ENCODE measurements around the gene PSPC1.
"Not testable (repeated sequence)": the region's sequence is repeated elsewhere in the genome, so short reads cannot be mapped to it uniquely, and the experiment has no call there.

Gene PSPC1, protein sequence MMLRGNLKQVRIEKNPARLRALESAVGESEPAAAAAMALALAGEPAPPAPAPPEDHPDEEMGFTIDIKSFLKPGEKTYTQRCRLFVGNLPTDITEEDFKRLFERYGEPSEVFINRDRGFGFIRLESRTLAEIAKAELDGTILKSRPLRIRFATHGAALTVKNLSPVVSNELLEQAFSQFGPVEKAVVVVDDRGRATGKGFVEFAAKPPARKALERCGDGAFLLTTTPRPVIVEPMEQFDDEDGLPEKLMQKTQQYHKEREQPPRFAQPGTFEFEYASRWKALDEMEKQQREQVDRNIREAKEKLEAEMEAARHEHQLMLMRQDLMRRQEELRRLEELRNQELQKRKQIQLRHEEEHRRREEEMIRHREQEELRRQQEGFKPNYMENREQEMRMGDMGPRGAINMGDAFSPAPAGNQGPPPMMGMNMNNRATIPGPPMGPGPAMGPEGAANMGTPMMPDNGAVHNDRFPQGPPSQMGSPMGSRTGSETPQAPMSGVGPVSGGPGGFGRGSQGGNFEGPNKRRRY
- 99.2 to 109 reads per million in 2 experiments for total RNA-seq

DNA sequence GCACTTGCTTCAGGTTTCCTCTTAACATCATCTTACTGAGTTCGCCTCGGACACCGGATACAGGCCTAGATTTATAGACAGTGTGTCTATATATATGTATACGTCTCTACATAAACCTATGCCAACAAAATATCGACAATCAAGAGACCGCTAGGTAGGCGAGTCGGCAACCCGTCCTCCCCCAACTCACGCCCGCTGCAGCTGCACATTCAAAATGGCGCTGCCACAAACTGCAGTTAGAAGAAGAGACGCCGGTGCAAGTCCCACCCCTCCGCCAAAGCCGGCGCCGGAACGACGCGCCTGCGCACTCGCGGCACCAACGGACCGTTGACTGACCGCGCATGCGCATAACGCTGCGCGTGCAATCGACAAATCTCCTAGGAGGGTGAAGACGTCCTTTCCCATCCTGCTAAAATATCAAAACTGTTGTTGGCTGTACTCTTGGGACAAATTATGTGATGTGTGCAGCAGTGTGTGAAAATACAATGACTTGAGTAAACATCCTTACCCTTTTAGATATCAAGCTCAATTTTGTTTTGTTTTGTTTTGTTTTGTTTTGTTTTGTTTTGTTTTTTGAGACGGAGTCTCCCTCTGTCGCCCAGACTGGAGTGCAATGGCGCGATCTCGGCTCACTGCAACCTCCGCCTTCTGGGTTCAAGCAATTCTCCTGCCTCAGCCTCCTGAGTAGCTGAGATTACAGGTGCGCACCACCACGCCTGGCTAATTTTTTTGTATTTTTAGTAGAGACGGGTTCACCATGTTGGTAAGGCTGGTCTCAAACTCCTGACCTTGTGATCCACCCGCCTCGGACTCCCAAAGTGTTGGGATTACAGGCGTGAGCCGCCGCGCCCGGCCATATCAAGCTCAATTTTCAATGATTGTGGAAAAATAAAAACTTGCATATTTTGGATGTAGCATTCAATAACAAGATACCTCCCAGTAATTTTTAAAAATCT is at the start of gene PSPC1:
Gene PSPC1 (minus strand): TSS at position 219 of the 956 bp plus-strand sequence. CDS start 188 bp downstream, at position 31.
- DNase-seq (ENCODE audit: low read depth): peak; percentile 93

DNA sequence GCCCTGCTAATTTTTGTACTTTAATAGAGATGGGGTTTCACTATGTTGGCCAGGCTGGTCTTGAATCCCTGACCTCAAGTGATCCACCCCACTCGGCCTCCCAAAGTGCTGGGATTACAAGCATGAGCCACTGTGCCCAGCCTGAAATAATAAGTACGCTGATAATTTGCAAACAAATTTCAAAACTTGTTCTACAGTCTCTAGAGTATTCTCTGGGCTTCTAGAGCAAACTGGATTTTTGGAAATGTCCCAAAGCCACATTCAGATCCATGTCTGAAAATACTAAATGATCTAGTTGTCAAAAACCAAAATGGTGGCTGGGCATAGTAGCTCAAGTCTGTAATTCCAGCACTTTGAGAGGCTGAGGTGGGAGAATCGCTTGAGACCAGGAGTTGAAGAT is 39.9 kb upstream of the PSPC1 start:
- no peak for DNase-seq (ENCODE audit: low read depth)

DNA sequence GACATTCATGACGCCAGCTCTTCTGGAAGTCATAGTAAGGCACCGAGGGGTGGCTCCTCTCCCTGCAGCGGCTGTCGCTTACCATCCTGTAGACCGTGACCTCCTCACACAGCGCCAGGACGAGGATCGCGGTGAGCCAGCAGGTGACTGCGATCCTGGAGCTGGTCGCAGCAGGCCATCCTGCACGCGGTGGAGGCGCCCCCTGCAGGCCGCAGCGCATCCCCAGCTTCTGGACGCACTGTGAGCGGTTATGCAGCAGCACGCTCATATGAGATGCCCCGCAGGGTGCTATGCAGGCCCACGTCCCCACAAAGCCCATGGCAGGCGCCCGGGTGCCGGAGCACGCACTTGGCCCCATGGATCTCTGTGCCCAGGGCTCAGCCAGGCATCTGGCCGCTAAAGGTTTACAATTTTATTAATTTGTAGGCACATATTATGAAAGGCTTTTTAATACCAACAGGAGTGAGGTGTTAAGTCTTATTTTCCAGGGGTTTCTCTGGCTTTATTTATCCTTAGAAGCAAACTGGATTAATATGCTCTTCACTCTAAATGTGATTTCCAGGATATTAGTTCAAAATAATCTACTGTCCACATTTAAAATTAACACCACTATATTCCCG is 35.6 kb upstream of the PSPC1 start:
- peak; percentile 1 for DNase-seq (ENCODE audit: low read depth)

DNA sequence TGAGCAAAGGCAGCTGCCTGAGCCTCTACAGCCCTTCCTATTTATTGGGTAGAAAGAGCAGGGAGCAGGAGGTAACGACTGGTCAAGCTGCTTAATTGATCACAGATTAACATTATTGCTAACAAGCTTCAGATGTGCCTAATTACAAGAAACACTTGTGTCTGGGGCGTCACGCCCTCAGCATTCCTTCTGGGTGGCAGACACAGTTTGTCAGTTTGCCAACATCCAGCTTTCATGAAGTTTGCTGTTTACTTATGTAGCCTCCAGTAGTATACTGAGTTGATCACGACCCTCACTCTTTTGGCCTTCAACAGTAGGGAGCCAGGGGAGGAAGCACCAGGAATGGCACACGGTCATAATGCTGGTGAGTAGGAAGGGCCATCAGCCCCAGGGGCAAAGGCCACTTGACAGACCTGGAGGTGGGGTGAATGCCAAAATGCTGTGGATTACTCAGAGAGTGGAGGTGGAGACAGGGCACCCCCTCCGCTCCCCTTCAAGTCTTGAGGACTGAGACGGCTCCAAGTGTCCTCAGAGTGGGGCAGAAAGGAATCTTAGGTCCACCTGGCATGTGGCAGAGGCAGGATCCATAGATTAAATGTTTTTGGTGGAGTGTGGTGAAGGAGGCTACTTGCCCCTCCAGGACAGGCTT is 34.9 kb upstream of the PSPC1 start:
- no peak for DNase-seq (ENCODE audit: low read depth)

DNA sequence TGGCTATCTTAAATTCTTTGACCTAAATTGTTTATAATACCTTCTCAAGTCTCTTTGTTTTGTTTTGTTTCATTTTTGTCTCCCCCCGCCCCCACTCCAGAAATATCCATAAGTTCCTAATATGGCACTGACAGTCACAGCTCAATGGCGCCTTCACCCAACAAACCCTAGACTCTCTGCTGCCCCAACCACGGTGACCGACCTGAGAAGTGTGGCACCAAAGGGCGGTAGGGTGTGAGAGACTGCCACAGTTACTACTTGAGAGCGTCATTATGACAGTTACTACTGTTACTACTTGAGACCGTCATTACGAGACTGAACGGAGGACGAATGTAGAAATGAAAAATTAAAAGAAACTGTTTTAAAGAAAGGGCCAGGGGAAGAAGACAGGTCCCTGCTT is 34.4 kb upstream of the PSPC1 start:
- no peak for DNase-seq (ENCODE audit: low read depth)

DNA sequence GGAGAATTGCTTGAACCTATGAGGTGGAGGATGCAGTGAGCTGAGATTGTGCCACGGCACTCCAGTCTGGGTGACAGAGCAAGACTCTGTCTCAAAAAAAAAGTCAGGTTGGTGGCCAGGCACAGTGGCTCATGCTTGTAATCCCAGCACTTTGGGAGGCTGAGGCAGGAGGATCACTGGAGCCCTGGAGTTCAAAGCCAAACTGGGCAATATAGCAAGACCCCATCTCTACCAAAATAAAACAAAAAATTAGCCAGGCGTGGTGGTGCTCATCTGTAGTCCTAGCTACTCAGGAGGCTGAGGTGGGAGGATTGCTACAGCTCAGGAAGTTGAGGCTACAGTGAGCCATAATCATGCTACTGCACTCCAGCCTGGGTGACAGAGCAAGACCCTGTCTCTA is 33.1 kb upstream of the PSPC1 start:
- DNase-seq (ENCODE audit: low read depth): not testable (repeated sequence)

DNA sequence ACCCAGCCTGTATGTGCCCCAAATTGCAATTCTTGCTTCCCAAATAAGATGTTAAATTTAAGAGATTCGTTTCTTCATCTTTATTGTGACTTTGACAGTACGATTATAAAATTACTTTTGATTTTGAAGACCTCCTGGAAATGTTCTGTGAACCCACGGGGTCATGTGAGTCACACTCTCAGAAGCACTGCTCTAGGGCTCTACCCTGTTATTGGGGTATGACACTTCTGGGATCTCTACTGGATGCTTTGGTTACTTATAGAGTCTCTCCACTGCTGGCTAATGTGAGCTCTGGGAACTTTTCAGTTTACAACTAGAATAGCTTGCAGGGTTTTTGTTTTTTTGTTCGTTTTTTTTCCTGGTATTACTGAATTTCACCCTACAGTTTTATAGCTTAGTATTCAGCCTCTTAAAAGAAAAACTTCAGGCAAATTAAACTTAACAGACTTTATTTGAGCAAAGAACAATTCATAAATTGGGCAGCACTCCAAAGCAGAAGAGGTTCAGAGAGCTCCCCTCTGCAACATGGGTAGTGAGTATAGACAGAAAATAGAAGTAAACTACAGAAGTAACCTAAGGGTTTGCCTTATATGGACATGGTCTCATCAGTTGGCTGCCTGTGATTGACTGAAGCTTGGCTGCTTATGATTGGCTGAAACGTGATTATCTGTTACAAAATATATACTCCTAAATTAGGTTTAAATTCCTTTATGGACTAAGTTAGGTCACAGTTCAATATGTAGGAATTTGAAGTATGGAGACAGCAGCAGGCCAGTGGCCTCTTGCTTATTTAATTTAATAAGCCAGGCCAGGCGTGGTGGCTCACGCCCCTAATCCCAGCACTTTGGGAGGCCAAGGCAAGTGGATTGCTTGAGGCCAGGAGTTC is 28.5 kb upstream of the PSPC1 start:
- DNase-seq (ENCODE audit: low read depth): no peak

DNA sequence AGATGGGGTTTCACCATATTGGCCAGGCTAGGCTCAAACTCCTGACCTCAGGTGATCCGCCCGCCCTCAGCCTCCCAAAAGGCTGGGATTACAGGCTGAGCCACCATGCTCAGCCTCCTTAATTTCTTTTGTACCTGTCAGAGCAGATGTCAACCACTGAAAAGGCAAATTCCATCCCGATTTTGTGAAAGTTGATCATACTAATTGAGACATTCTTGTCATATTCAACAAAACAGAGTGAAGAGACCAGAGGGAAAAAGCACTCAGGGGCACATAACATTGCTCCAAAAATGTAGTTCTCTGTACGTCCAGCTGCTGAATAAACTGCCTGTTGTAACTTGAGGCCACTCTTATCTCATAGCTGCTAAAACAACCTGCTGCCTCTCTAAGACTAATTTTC is 27.4 kb upstream of the PSPC1 start:
- DNase-seq (ENCODE audit: low read depth): no peak

DNA sequence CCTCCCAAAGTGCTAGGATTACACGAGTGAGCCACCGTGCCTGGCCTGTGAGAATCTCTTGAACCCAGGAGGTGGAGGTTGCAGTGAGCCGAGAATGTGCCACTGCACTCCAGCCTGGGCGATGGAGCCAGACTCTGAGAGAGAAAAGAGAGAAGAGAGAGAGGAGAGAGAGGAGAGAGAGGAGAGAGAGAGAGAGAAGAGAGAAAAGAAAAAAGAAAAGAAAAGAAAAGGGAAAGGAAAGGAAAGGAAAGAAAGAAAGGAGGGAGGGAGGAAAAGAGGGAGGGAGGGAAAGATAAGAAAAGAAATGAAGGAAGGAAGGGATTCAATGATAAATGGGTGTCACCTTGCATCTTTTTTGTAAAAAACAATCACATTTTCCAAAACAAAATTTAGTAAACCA is 23.0 kb upstream of the PSPC1 start:
- DNase-seq (ENCODE audit: low read depth): no peak

DNA sequence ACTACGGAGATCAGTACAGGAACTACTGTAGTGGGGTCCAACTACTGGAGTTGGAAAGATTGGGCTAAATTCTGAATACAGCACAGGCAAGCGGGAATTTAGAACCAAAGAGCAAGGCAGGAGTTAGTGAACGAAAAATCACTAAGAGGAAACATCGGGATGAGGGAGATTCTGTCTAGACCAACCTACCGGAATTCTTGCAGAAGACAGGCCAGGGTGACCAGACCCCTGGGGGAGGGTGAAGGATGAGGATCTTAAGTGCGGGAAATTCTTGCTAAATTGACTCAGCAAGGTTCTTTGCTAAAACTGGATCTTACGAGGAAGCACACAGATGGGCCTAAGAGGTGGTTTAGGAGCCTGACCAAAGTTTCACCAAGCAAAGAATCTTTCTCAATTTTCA is 13.2 kb upstream of the PSPC1 start:
- no peak for DNase-seq (ENCODE audit: low read depth)

DNA sequence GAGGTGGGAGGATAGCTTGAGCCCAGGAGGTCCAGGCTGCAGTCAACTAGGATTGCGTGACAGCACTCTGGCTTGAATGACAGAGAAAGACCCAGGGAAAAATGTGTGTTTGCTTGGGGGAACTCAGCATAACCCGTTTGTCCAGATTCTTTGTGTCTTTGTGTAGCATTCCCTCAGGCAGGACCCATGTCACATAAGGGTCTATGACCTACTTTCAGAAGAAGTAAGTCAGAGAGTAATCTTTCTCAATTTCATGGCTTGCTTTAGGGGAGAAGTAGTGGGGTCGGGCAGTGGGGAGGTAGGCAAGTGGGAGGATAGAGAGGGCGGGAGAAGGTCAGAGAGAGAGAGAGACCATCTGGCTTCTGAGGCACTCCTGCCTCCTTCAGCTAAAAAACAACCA is 11.9 kb upstream of the PSPC1 start:
- no peak for DNase-seq (ENCODE audit: low read depth)

DNA sequence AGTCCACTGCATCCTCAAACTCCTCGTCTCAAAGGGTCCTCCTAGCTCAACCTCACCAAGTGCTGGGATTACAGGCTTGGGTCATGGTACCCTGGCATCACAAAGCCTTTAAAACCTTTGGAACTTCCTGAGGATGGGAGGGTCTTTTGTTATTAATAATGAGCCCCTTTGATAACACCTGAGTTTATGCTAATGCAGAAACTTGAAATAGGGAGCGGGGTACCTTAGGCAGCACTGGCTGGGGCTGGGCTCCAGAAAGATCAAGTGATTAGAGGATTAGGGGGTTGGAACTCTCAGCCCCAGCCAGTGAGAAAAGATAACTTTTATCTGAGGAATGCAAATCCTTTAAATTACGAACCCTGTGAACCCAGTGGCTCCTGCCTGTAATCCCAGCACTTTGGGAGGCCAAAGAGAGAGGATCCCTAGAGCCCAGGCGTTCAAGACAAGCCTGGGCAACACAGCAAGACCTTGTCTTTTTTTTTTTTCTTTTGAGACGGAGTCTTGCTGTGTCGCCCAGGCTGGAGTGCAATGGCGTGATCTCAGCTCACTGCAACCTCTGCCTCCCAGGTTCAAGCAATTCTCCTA is 9.3 kb upstream of the PSPC1 start:
- no peak for DNase-seq (ENCODE audit: low read depth)

DNA sequence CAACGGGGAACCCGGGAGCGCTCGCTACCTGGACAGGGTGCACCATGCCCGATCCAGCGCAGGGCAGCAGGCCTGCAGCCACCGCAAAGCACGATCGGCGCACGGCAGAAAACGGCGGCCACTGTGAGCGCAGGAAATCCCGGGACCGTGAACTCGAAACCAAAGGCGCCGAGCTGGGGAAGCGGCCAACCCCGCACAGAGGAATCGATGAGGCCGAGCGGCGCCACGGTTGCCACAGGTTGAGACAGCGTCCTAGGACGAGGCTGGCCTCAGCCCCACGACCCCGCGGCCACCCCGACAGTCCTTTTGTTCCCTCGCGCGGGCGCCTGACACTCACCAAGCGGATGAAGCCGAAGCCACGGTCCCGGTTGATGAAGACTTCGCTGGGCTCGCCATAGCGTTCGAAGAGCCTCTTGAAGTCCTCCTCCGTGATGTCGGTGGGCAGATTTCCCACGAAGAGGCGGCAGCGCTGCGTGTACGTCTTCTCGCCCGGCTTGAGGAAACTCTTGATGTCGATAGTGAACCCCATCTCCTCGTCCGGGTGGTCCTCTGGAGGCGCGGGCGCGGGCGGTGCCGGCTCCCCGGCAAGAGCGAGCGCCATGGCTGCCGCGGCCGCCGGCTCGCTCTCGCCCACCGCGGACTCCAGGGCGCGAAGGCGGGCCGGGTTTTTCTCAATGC is 557 bp downstream of the PSPC1 start:
- peak; percentile 27 for DNase-seq (ENCODE audit: low read depth)

DNA sequence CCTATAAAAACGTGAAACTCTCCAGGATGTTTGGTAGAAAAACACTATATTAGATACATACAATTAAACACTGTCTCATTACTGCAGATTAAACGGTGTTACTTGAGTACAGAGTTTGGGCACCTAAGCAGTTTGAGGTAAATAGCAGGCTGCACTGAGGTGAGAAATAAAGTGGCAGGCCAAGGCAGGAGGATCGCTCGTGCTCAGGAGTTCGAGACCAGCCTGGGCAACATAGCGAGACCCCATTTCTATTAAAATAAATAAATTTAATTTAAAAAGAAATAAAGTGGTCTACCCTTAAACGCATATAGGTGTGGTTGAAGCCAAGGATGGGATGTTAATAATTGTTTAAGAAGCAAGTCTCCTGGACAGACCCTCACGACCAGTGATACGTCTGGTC is 1.2 kb downstream of the PSPC1 start:
- DNase-seq (ENCODE audit: low read depth): no peak

DNA sequence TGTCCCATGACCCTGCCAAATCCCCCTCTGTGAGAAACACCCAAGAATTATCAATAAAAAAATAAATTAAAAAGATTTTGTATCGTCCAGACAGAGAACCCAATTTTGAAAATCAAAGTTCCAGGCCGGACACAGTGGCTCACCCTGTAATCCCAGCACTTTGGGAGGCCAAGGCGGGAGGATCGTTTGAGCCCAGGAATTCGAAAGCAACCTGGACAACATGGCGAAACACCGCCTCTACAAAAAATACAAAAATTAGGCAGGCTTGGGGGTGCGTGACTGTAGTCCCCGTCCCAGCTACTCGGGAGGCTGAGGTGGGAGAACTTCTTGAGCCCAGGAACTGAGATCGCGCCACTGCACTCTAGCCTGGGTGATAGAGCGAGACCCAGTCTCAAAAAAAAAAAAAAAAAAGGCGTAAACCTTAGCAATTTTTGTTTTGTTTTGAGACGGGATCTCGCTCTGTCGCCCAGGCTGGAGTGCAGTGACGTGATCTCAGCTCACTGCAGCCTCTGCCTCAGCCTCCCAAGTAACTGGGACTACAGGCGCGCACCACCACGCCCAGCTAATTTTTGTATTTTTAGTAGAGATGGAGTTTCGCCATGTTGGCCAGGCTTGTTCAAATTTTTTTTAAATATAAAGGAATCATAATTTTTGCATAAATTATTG is 1.9 kb downstream of the PSPC1 start:
- not testable (repeated sequence) for DNase-seq (ENCODE audit: low read depth)

DNA sequence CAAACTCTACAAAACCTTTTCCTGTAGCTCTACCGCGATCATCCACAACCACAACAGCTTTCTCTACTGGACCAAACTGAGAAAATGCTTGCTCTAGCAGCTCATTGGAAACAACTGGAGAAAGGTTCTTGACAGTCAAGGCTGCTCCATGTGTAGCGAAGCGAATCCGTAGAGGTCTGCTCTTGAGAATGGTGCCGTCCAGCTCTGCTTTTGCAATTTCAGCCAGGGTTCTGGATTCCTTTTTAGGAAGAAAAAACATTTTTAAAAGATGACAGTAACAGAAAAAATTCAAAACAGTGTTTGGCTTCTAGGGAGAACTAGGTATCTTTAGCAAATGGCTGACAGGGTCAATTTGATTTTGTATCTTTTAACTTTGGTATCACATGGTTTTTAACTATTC is 10.4 kb downstream of the PSPC1 start:
- no peak for DNase-seq (ENCODE audit: low read depth)

DNA sequence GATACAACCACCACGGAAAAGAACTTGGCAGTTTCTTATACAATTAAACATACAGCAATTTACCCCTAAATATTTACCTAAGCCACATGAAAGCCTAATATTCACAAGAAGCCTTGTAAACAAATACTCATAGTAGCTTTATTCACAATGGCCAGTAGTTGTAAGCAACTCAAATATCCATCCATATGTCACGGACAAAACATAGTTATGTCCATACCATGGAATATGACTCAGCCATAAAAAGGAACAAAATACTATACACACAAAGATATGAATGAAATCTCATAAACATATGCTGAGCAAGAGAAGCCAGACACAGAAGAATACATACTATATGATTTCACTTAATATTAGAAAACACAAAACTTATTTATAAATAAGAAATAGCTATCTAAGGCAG is 12.9 kb downstream of the PSPC1 start:
- DNase-seq (ENCODE audit: low read depth): no peak

DNA sequence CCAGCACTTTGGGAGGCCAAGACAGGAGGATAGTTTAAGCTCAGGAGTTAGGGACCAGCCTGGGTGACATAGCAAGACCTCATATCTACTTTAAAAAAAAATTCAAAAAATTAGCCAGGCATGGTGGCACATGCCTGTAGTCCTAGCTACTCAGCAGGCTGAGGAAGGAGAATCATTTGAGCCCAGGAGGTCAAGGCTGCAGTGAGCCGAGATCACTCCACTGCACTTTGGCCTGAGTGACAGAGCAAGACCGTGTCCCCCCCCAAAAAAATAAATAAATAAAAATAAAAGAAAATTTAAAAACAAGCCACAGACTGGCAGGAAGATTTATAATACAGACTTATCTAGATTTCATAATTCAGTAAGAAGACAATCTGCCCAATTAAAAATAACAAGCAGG is 14.8 kb downstream of the PSPC1 start:
- DNase-seq (ENCODE audit: low read depth): no peak

DNA sequence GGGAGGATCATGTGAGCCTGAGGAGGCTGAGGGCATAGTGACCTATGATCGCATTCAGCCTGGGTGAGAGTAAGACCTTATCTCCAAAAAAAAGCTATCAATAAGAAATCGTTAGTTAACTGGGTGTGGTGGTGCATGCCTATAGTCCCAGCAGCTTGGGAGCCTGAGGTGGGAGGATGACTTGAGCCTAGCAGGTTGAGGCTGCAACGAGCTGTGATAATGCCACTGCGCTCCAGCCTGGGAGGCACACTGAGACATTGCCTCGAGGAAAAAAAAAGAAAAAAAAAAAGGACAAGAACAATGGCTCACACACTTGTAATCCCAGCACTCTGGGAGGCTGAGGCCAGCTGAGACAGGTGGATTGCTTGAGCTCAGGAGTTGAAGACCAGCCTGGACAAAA is 16.2 kb downstream of the PSPC1 start:
- DNase-seq (ENCODE audit: low read depth): no peak
